ENCODE results near the gene TMEM120B.
"Not testable (repeated sequence)": the region's sequence is repeated elsewhere in the genome, so short reads cannot be mapped to it uniquely, and the experiment has no call there.

Gene TMEM120B

GRCh38 chr12:121712461-121713256, at the start of gene TMEM120B:
TSS of gene TMEM120B (plus strand) at chr12:121712752. CDS start at chr12:121712896, 144 bp downstream.
- peak; percentile 81 for DNase-seq

- DNase-seq: no peak
Measured at GRCh38 chr12:121663610-121663929, 49.0 kb upstream of the TMEM120B start.

GRCh38 chr12:121666829-121667228, 45.7 kb upstream of the TMEM120B start:
- not testable (repeated sequence) for DNase-seq

GRCh38 chr12:121668750-121669520, 43.6 kb upstream of the TMEM120B start:
- peak; percentile 68 for DNase-seq

- no peak for DNase-seq
Measured at GRCh38 chr12:121669521-121669900, 43.0 kb upstream of the TMEM120B start, which contains the start of gene MORN3. TSS of gene MORN3 (minus strand) at chr12:121669654. CDS start at chr12:121669483, 171 bp downstream.

GRCh38 chr12:121673013-121673511, 39.5 kb upstream of the TMEM120B start:
- no peak for DNase-seq

- no peak for DNase-seq
Measured at GRCh38 chr12:121676190-121676589, 36.4 kb upstream of the TMEM120B start.

- no peak for DNase-seq
Measured at GRCh38 chr12:121678305-121678704, 34.2 kb upstream of the TMEM120B start.

- no peak for DNase-seq
Measured at GRCh38 chr12:121678716-121679300, 33.7 kb upstream of the TMEM120B start.

GRCh38 chr12:121679661-121680197, 32.8 kb upstream of the TMEM120B start:
- DNase-seq: not testable (repeated sequence)

- DNase-seq: no peak
Measured at GRCh38 chr12:121688966-121689365, 23.6 kb upstream of the TMEM120B start.

- no peak for DNase-seq
Measured at GRCh38 chr12:121689430-121689829, 23.1 kb upstream of the TMEM120B start.

- DNase-seq: not testable (repeated sequence)
Measured at GRCh38 chr12:121692744-121693143, 19.8 kb upstream of the TMEM120B start.

GRCh38 chr12:121693155-121693687, 19.3 kb upstream of the TMEM120B start:
- DNase-seq: no peak

- peak; percentile 53 for DNase-seq
Measured at GRCh38 chr12:121697093-121697698, 15.4 kb upstream of the TMEM120B start.

- DNase-seq: not testable (repeated sequence)
Measured at GRCh38 chr12:121697861-121698260, 14.7 kb upstream of the TMEM120B start.

GRCh38 chr12:121701667-121702277, 10.8 kb upstream of the TMEM120B start:
- no peak for DNase-seq

- no peak for DNase-seq
Measured at GRCh38 chr12:121702944-121703343, 9.6 kb upstream of the TMEM120B start.

- no peak for DNase-seq
Measured at GRCh38 chr12:121705514-121705913, 7.0 kb upstream of the TMEM120B start.

- DNase-seq: no peak
Measured at GRCh38 chr12:121708313-121709063, 4.1 kb upstream of the TMEM120B start.

GRCh38 chr12:121709064-121709424, 3.5 kb upstream of the TMEM120B start:
- not testable (repeated sequence) for DNase-seq

All from stimulated activated CD4-positive, alpha-beta T cell treated with anti-CD3 and anti-CD28 coated beads, Interleukin-4, amount 100 ng/mL, for 24 hours (primary cell).